Measurements from ENCODE around the gene HABP2. TPM values are rescaled to one million over a fixed set of nuclear protein-coding genes. Genes with fewer than 3 reads are reported as not detected.

Gene HABP2
- total RNA-seq, 1 experiment from 2014 or later: not detected

DNA sequence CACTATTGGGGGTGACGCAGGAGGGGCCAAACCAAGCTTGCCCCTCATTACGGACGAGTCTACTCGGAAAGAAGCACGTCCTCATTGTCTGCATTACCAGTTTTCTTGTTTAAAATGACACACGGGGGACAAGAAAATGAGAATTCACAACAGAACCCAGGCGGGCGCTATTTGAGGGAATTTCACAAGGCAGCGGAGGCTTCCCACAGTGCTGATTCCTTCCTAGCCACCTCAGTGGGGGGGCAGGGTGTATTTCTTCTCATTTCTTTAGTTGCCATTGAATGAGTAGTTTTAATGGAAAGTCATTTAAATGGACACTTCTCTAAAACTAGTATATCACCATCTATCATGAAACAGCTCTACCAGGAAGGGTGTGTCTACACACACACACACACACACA, 68.1 kb downstream of the HABP2 start:
- H3K23ac ChIP-seq (ENCODE audit: insufficient read length, low read depth, low read length): no peak overlapping the region
- H2BK5ac ChIP-seq (ENCODE audit: insufficient read length, low read length): no peak overlapping the region
- H3K9me3 ChIP-seq (ENCODE audit: control insufficient read depth, low read depth, low read length): no peaks in the 10 kb centered on the region
- H4K5ac ChIP-seq (ENCODE audit: insufficient read length, low read depth, low read length): no peak overlapping the region
- peaks cover 54% of the 10 kb centered on the region for H3K27me3 Mint-ChIP-seq (ENCODE audit: low read depth)
- no peak overlapping the region for H3K27ac ChIP-seq (ENCODE audit: insufficient read length, low read depth, low read length)
- peaks cover 4% of the 10 kb centered on the region for H3K4me1 ChIP-seq (ENCODE audit: insufficient read depth, low read length)
- no CpG with 5 or more reads among the region's 9 CpGs for WGBS (ENCODE audit: extremely low coverage, insufficient read length, low lambda C conversion rate)
- no peaks in the 10 kb centered on the region for H3K23me2 ChIP-seq (ENCODE audit: insufficient read length, low read depth, low read length, poor library complexity, severe bottlenecking)
- H2AK5ac ChIP-seq (ENCODE audit: insufficient read length, low read length): no peak overlapping the region
- no peak overlapping the region for H3K4me3 Mint-ChIP-seq
- no peak overlapping the region for H2BK15ac ChIP-seq (ENCODE audit: low read depth, low read length)
- H2BK20ac ChIP-seq (ENCODE audit: low read depth, low read length, poor library complexity, severe bottlenecking): no peak overlapping the region
- TF ChIP-seq, protein P1, sequence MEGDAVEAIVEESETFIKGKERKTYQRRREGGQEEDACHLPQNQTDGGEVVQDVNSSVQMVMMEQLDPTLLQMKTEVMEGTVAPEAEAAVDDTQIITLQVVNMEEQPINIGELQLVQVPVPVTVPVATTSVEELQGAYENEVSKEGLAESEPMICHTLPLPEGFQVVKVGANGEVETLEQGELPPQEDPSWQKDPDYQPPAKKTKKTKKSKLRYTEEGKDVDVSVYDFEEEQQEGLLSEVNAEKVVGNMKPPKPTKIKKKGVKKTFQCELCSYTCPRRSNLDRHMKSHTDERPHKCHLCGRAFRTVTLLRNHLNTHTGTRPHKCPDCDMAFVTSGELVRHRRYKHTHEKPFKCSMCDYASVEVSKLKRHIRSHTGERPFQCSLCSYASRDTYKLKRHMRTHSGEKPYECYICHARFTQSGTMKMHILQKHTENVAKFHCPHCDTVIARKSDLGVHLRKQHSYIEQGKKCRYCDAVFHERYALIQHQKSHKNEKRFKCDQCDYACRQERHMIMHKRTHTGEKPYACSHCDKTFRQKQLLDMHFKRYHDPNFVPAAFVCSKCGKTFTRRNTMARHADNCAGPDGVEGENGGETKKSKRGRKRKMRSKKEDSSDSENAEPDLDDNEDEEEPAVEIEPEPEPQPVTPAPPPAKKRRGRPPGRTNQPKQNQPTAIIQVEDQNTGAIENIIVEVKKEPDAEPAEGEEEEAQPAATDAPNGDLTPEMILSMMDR (conservative IDR thresholded peaks at IDR 0.05): no peak
- no peak overlapping the region for H3K56ac ChIP-seq (ENCODE audit: insufficient read length, low read depth, low read length)
- no peak overlapping the region for H3K4ac ChIP-seq (ENCODE audit: low read depth, low read length)
- H2AFZ ChIP-seq (ENCODE audit: low read length): no peak overlapping the region
- H2BK12ac ChIP-seq (ENCODE audit: insufficient read length, low read depth, low read length): no peak overlapping the region
- no peaks in the 10 kb centered on the region for H3K79me1 ChIP-seq (ENCODE audit: insufficient read depth, low read depth, low read length, poor library complexity, severe bottlenecking)
- H3K9ac ChIP-seq (ENCODE audit: extremely low read depth, insufficient read length, low read length): no peak overlapping the region
- H3K27me3 ChIP-seq (ENCODE audit: insufficient read depth, low read length): no peaks in the 10 kb centered on the region
- DNase-seq: no peak
- no peaks in the 10 kb centered on the region for H3K79me2 ChIP-seq (ENCODE audit: insufficient read depth, low read length)
- H4K91ac ChIP-seq (ENCODE audit: insufficient read length, low read depth, low read length): no peak overlapping the region
- H3K9me3 Mint-ChIP-seq: no peaks in the 10 kb centered on the region
- H4K8ac ChIP-seq (replicated peaks; ENCODE audit: insufficient read length, low read depth, low read length): no peak overlapping the region
- H3K27ac Mint-ChIP-seq: no peak overlapping the region
- no peak overlapping the region for H3K18ac ChIP-seq (ENCODE audit: insufficient read length, low read depth, low read length)
- no peak overlapping the region for H3T11ph ChIP-seq (ENCODE audit: low read length)
- no peak overlapping the region for H3K4me2 ChIP-seq (ENCODE audit: insufficient read depth, insufficient read length, low read length)
- no peak overlapping the region for H3K14ac ChIP-seq (ENCODE audit: insufficient read depth, low read length)
- no peak overlapping the region for H2BK120ac ChIP-seq (ENCODE audit: low read depth, low read length, poor library complexity, severe bottlenecking)
- H4K20me1 ChIP-seq (ENCODE audit: control insufficient read depth, insufficient read depth, insufficient read length): no peaks in the 10 kb centered on the region
- no peaks in the 10 kb centered on the region for H3K36me3 Mint-ChIP-seq (ENCODE audit: insufficient read depth in 1 of 3, low read depth in 3 of 3)
- H3K4me1 Mint-ChIP-seq: peaks cover 45 to 51% of the 10 kb centered on the region in 2 experiments
